ENCODE data around the gene WDR36. TPM values are rescaled to one million over a fixed set of nuclear protein-coding genes. Genes with fewer than 3 reads are reported as not detected.

The WDR36 gene
- total and polyA plus RNA-seq, 9 of the 15 experiments (the other 6 are each of a cell fraction or from before 2014, with no cell fraction given), result 25.7 to 68.0 (median 41.5) TPM

DNA sequence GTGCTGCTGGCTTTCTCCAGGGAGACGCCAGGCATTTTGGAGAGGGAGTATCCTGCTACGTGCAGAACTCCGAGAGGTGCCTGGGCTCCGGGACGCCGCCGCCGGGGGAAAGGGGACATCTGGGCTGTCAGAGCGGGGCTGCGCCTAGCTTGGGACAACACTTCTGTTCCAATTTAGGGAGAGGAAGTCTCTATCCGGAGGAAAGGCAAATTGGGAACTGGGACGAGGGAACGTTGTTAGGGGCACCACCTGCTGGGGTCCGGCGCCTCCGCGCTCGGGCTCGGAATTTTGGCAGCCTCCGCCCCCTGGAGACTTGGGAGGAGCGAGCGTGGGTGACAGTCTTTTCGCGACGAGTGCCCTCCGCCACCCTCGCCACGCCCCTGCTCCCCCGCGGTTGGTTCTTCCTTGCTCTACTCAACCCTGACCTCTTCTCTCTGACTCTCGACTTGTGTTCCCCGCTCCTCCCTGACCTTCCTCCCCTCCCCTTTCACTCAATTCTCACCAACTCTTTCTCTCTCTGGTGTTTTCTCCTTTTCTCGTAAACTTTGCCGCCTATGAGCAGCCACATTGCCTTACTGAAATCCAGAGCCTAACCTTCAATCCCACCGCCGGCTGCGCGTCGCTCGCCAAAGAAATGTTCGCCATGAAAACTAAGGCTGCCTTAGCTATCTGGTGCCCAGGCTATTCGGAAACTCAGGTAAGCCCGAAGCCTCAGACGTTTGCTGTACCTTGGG lies 19.0 kb upstream of the WDR36 start:
- peak overlapping the region; percentile 86 for H2AFZ ChIP-seq (ENCODE audit: low read depth, low read length)
- H3K4me2 ChIP-seq (ENCODE audit: insufficient read depth, low read length), result peak overlapping the region; percentile 82
- H3K79me2 ChIP-seq (ENCODE audit: control insufficient read depth, insufficient read depth, low read length), result no peaks in the 10 kb centered on the region
- H3K36me3 ChIP-seq (ENCODE audit: control insufficient read depth, insufficient read depth, low read length), result no peaks in the 10 kb centered on the region
- POLR2A ChIA-PET, result interaction anchor here (0.6 to 0.7 kb wide), 3 partner anchors 11 to 150 kb away, joined by 3 to 5 read pairs (median 3); no protein-coding TSS in a partner anchor
- DNase-seq (ENCODE audit: extremely low read depth in 1 of 4, low spot score in 3 of 4), result peak; percentile 68 to 80 (median 72)
- in situ Hi-C loops (cut with MboI), result no loop called here
- ATAC-seq, result peak; percentile 94
- H3K27me3 ChIP-seq (ENCODE audit: control insufficient read depth in 2 of 2, insufficient read depth in 2 of 2, low read length in 2 of 2), result peaks cover 18 to 24% of the 10 kb centered on the region in 2 experiments; a peak in 3 of 5 replicates
- CTCF ChIA-PET (ENCODE audit: low intra/inter-chr PET ratio), result no interaction called here
- peaks cover 0 to 9% of the 10 kb centered on the region in 2 experiments; a peak in 3 of 5 replicates for H3K4me1 ChIP-seq (replicated peaks in 1 of 2; ENCODE audit: control insufficient read depth in 2 of 2, insufficient read depth in 2 of 2, low read length in 2 of 2)
- no peaks in the 10 kb centered on the region for H3K9me3 ChIP-seq (replicated peaks; ENCODE audit: control insufficient read depth, insufficient read depth, low read depth, low read length)
- FAIRE-seq, result peak; percentile 58
- H3K9me1 ChIP-seq (ENCODE audit: control insufficient read depth, insufficient read depth, low read length), result no peaks in the 10 kb centered on the region
- H4K20me1 ChIP-seq (replicated peaks; ENCODE audit: control insufficient read depth, insufficient read depth, low read length), result no peaks in the 10 kb centered on the region
- WGBS (ENCODE audit: insufficient coverage, low coverage, missing lambda C conversion rate), result 1% methylated on average over 33 of the region's 44 CpGs
- no peak overlapping the region for H3K27ac ChIP-seq (ENCODE audit: extremely low read depth, low read depth, low read length)
- H3K4me3 ChIP-seq, result peak overlapping the region; percentile 49
- BruUV-seq (replicated peaks), result no TSS peak
- intact Hi-C loops (cut with micrococcal nuclease), result no loop called here
- H3K9ac ChIP-seq (ENCODE audit: insufficient read depth in 1 of 2, low read depth in 2 of 2, low read length in 2 of 2), result peak overlapping the region; percentile 49 to 90
- TF ChIP-seq HDAC1 (IDR thresholded peaks at IDR 0.05), result peak in 1 of 2 experiments; percentile 47; a peak in 1 of 4 replicates
- TF ChIP-seq PRDM10 (IDR thresholded peaks at IDR 0.05; ENCODE audit: partially characterized antibody), result peak; percentile 94
- TF ChIP-seq HBP1 (CRISPR knock-in tag; IDR thresholded peaks at IDR 0.05), result 0 out of 2 replicates have a peak, but pooled peaks have one; percentile 54
- TF ChIP-seq NRF1 (conservative IDR thresholded peaks at IDR 0.05 in 1 of 2, IDR thresholded peaks at IDR 0.05 in 1 of 2), result peak; percentile 33 to 35; a peak in 2 of 4 replicates
- no peak for TF ChIP-seq CUX1 (CRISPR knock-in tag; IDR thresholded peaks at IDR 0.05)
- TF ChIP-seq NR2C1 (IDR thresholded peaks at IDR 0.05), result no peak
- TF ChIP-seq NR2C1 (tag; IDR thresholded peaks at IDR 0.05), result 0 out of 2 replicates have a peak, but pooled peaks have one; percentile 29
- no peak for TF ChIP-seq BRD9 (IDR thresholded peaks at IDR 0.05; ENCODE audit: low read depth, partially characterized antibody)
- TF ChIP-seq MEF2D (tag; conservative IDR thresholded peaks at IDR 0.05; ENCODE audit: low read depth), result no peak
- TF ChIP-seq SMARCE1 (IDR thresholded peaks at IDR 0.05), result 0 out of 2 replicates have a peak, but pooled peaks have one; percentile 26
